ENCODE results near the gene ELP2. TPM values are rescaled to one million over a fixed set of nuclear protein-coding genes. Genes with fewer than 3 reads are reported as not detected.

ELP2 gene
- total RNA-seq, 1 donor from 2014 or later = 49.7 TPM

GRCh38 chr18:36153203-36153602 is 23.5 kb downstream of the ELP2 start:
- no peak overlapping the region for H3K27ac ChIP-seq (replicated peaks)
- intact Hi-C loops (cut with micrococcal nuclease) = no loop called here
- no peaks in the 10 kb centered on the region for H3K27me3 ChIP-seq (ENCODE audit: low read depth)
- no peak overlapping the region for H3K4me3 ChIP-seq
- peaks cover 97% of the 10 kb centered on the region for H3K36me3 ChIP-seq
- H3K4me1 ChIP-seq = no peaks in the 10 kb centered on the region
- DNase-seq = no peak
- no peaks in the 10 kb centered on the region for H3K9me3 ChIP-seq (replicated peaks)
- TF ChIP-seq CTCF (IDR thresholded peaks at IDR 0.05; ENCODE audit: borderline replicate concordance) = no peak

GRCh38 chr18:36153771-36154170 is 24.1 kb downstream of the ELP2 start:
- Histone ChIP-seq H3K4me3 (no peak overlapping the region), H3K27me3 (ENCODE audit: low read depth) (no peaks in the 10 kb centered on the region), H3K4me1 (no peaks in the 10 kb centered on the region), H3K36me3 (peaks cover 97% of the 10 kb centered on the region), H3K9me3 (replicated peaks) (no peaks in the 10 kb centered on the region), H3K27ac (replicated peaks) (no peak overlapping the region)
- no peak for TF ChIP-seq CTCF (IDR thresholded peaks at IDR 0.05; ENCODE audit: borderline replicate concordance)
- DNase-seq = no peak
- intact Hi-C loops (cut with micrococcal nuclease) = no loop called here

- Histone ChIP-seq H3K4me3 (no peak overlapping the region), H3K27me3 (ENCODE audit: low read depth) (no peaks in the 10 kb centered on the region), H3K27ac (replicated peaks) (no peak overlapping the region), H3K4me1 (no peaks in the 10 kb centered on the region), H3K9me3 (replicated peaks) (no peaks in the 10 kb centered on the region), H3K36me3 (peaks cover 98% of the 10 kb centered on the region)
- intact Hi-C loops (cut with micrococcal nuclease) = no loop called here
- no peak for DNase-seq
- TF ChIP-seq CTCF (IDR thresholded peaks at IDR 0.05; ENCODE audit: borderline replicate concordance) = no peak
These were observed 26.4 kb downstream of the ELP2 start for GRCh38 chr18:36155851-36156757.

- intact Hi-C loops (cut with micrococcal nuclease) = no loop called here
- H3K27ac ChIP-seq (replicated peaks) = no peak overlapping the region
- DNase-seq = no peak
- no peak for TF ChIP-seq CTCF (IDR thresholded peaks at IDR 0.05; ENCODE audit: borderline replicate concordance)
- no peaks in the 10 kb centered on the region for H3K27me3 ChIP-seq (ENCODE audit: low read depth)
- H3K4me3 ChIP-seq = no peak overlapping the region
- peaks cover 98% of the 10 kb centered on the region for H3K36me3 ChIP-seq
- no peaks in the 10 kb centered on the region for H3K4me1 ChIP-seq
- H3K9me3 ChIP-seq (replicated peaks) = no peaks in the 10 kb centered on the region
These were observed 27.7 kb downstream of the ELP2 start for GRCh38 chr18:36157441-36157840.

GRCh38 chr18:36158266-36158867 is 28.7 kb downstream of the ELP2 start:
- Histone ChIP-seq H3K9me3 (replicated peaks) (no peaks in the 10 kb centered on the region), H3K4me1 (no peaks in the 10 kb centered on the region), H3K27me3 (ENCODE audit: low read depth) (no peaks in the 10 kb centered on the region), H3K36me3 (peaks cover 96% of the 10 kb centered on the region), H3K27ac (replicated peaks) (no peak overlapping the region), H3K4me3 (no peak overlapping the region)
- intact Hi-C loops (cut with micrococcal nuclease) = no loop called here
- TF ChIP-seq CTCF (IDR thresholded peaks at IDR 0.05; ENCODE audit: borderline replicate concordance) = no peak
- no peak for DNase-seq

Measured in left ventricle myocardium inferior (tissue), 1 donor.